COLO668 (cell line): ENCODE results near the gene VDAC1.
A peak's percentile ranks its signal among the peaks of the same experiment; 100 is the strongest.
"Not testable (repeated sequence)": the region's sequence is repeated elsewhere in the genome, so short reads cannot be mapped to it uniquely, and the experiment has no call there.

Experiments
- DNase-seq: peaks from one replicate; lab custom pipeline; 2025; ENCODE audit not compliant: unreplicated experiment; lab: John Stamatoyannopoulos, UW

The VDAC1 gene, protein sequence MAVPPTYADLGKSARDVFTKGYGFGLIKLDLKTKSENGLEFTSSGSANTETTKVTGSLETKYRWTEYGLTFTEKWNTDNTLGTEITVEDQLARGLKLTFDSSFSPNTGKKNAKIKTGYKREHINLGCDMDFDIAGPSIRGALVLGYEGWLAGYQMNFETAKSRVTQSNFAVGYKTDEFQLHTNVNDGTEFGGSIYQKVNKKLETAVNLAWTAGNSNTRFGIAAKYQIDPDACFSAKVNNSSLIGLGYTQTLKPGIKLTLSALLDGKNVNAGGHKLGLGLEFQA

DNA sequence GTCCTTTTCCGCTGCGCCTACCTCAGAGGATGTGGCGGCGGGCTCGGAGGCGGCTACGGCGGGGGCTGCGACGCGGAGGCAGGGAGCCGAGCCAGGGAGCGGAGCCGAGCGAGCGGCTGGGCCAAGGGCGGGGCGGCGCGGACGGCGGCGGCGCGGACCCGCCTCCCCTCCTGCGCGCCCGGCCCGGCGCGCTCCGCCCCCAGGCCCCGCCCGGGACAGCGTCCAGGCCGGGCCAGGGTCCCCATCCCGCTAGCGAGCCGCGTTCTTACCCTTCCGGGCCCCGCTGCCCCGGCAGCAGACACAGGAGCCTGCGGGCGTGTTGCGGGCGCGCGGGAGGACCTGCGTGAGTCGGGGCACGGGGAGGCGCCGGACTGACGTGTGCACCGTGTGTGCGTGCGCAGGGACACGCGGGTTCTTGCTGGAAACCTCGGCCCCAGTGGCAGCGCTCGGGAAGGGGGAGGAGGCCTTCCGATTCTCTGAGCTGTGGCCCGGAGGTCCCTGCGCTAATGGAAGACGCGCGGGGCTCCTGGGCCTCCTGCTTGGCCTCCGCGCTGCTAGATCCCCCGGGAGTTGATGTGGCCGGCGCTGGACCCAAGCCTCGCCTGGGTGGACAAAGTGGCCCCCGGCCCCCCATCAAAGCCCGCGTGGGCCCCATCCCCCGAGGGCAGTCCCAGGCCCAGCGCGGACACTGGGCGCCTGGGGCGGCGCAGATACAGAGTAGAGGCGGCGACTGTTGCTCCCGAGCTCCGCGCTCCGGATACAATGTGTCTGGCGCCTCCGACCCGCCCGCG lies at the start of gene VDAC1:
Gene VDAC1 (minus strand): TSS at position 350 of the 791 bp plus-strand sequence. CDS start 11,963 bp downstream, outside the sequence.
- DNase-seq: peak; percentile 82

DNA sequence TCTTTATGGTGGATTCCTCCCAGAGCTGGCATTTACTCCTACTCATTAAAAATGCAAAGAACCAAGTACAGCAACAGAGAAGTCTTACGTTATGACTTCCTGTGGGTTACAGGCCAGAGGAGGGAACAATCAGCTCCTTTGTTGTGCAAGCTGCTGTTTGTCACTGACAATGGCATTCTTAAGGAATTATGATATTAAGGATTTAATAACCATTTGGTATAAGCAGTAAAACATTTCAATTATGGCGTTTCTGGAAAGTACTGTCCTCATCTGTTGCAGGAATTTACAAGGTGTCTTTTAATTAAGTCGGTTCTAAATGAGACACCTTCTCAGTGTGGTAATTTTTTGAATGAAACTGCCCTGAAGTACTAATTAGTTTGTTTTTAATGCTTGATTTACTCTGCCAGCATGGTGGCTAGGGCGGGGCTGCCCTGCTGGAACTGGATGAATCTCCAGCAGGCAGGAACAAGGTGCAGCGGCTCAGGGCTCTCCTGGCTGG lies 49.1 kb upstream of the VDAC1 start:
- no peak for DNase-seq

DNA sequence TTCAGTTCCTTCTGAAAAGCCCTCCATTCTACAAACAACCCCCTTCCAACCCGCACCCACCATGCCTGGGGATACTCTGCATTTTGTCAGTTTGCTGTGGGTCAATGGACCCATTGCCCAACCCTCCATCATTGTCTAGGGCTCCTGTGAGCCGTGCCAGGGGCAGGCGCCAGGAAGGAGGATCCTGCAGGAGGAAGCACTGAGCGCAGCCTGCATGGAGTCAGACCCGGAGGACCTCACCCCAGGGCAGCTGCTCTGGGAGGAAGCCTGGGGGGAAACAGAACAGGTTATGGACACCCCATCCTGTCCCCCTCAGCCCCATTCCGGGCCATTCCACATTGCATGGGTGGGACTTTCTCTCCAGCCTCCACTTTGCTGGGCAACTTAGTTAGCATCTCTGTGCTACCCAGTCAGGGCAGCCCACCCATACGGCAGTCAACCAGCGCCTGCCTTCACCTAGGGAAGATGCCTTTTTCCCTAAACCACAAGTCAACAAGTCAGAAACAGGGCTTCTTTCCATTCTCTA lies 48.6 kb upstream of the VDAC1 start:
- DNase-seq: no peak

DNA sequence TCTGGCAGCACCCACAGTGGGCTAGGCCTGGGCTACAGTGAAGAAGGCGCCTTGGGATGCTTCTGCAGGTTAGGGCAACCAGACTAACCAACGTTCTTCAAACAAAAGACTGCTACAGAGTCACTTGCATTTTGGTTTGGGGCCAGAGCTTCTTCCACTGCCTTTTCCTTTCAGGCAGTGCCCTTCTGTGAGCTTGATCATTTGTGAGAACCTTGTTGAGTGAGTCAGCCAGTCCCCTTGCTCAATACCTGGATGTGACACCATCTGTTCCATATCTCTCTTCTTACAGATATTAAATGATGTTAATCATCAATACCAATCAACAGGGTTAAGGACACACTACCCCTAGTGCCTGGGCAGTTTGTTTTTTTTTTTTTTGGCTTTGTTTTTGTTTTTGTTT lies 46.5 kb upstream of the VDAC1 start:
- no peak for DNase-seq

DNA sequence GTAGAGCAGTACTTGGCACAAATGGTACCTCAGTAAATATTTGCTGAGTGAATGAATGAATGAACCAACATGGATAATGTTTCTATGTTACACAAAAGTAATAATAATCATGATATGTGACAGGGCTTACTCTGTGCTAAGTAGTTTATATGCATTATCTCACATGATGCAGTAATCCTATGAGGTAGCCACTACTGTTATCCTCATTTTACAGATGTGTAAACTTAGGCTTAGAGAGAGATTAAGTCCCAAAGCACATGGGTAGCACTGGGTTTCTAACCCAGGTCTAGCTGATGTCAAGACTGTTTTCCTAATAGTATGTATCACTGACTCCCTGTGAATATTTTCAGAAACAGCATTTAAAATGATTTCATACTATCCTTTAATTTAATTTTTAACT lies 44.1 kb upstream of the VDAC1 start:
- no peak for DNase-seq

DNA sequence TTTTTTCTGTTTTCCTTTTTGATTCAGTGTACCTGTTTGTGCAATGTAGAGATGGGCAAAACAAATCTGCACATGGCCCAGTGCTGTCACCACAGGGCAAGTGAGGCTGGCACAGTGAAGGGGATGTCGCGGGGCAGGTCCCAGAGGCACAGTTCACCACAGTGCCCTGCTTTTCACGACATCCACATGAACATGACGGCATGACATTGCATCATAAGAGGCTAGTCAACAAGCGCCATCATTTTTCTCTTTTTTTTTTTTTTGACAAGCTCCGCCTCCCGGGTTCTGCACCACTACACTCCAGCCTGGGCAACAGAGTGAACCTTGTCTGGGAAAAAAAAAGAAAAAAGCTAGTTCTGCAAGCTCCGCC lies 42.9 kb upstream of the VDAC1 start:
- DNase-seq: no peak

DNA sequence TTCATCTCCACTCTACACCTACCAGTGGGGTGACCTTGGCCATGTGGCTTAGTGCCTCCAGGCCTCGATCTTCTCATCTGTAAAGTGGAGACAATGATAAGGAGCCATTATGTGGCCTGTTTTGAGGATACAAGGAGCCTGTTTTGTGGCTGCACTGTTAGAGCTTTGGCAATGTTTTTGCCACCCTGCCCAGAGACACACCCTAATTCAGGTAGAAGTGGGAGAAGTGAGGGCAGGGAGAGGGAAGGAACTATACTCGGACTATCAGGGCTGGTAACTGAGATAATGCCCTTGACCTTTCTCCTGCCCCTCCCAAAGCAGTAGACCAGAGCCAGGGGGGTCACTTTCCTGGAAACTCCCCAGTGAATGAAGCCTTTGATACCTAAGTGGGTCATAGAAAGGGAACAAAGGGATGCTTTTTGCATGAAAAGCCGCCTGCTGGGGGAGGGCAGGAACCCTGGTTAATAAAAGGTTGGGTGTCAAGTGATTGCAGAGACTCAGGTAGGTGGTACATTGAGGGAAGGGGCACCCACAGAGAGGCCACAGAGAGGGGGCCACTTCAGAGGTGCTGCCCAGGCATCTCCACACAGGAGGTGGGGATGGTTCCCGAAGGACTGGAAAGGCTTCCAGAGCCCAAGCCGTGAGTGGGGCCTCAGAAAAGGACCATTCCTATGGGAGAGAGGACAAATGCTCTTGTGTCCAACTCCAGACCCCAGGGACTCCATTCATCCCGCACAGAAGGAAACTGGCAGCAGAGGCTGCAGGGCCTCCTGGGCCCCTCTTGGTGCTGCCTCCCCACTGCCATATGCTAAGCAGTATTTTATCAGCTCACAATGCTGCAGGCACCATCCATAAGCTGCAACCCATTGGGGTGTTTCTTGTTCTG lies 42.3 kb upstream of the VDAC1 start:
- DNase-seq: no peak

DNA sequence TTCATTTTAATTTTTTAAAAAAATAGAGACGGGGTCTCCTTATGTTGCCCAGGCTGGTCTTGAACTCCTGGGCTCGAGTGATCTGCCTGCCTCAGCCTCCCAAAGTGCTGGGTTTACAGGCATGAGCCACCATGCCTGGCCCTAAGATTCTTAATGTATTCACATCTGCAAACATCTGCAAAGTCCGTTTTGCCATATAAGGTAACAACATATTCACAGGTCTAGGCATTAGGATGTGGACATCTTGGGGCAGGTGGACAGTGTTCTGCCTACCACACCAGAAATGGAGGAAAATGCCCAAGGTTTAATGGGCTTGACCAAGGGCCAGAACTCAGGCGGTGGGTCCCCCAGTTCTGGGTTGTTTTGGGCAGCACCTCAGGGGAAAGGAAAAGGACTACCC lies 41.6 kb upstream of the VDAC1 start:
- no peak for DNase-seq

DNA sequence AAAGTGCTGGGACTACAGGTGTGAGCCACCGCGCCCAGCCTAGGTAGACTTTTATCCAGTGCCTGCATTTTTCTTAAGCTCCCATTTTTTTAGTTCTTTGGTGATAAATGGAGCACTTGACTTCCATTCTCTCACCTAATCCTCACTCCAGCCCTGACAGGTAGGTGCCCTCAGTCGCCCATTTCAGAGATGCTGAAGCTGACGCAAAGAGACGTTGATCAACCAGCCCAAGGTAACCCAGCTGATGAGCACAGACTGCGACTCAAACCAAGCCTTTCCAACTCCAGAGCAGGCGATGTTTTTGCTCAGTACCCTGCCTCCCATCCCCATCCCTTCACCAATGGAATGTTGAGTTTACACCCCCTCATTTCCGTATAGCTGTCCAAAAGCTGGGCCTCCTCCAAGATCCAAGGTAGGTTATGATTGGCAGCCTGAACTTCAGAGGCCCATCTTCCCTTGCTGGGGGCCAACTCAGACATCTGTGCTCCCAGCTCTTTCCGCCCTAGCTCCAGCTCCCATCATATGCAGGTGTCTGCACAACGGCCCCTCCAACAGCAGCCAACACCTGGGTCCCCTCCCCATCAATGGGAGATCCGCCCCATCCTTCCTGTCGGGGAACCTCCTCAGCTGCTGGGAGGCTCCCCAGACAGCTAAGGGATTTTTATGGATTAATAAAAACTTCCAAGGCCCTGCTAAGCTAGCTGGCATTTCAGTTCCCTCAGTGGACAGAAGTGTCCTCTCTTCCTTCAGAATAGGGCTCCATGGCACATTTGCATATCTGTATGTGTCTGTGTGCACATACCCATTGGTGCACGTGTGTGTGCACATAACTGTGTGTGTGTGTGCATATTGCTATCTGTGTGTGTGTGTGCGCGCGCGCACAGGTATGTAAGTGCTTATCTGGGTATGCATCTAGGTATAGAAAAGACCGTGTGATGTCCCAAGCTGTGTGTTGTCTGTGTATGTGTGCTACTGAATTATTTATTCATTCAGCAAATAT lies 39.3 kb upstream of the VDAC1 start:
- DNase-seq: no peak

DNA sequence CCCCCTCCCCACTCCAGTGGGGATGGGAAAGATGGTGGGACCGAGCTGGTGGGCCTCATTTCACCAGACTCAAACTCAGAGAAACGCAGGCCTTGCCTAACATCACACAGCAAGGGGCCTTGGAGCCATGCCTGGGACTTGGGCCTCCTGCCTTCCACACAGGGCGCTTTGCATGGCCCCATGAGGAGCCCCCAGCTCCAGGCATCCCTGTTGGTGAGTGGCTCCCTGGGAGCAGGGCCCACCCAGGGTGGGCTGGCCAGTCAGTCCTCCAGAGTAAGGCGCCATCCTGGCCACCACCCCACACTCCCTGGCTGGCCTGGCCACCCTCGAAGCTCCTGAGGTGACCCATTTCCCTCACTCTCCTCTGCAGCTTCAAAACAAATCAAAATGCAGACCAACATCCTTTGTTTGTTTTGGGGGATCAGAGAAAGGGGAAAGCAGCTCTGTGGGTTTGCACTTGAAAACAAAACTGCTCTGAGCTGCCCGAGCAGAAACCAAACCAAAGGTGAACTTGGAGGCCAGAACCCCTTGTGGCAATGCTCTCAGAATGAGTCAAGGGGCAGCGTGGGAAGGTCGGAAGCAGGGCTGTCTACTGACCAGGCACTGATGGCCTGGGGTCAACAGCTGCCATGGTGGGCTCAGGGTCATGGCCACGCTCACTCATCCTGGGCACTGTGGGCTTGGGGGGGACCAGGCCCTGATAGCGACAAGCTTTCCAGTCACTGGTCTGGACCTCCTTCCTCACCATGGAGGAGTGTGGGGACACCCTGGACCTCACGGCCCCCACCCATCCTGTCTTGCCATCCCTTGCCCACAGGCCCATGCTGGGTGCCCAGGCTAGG lies 37.0 kb upstream of the VDAC1 start:
- DNase-seq: no peak

DNA sequence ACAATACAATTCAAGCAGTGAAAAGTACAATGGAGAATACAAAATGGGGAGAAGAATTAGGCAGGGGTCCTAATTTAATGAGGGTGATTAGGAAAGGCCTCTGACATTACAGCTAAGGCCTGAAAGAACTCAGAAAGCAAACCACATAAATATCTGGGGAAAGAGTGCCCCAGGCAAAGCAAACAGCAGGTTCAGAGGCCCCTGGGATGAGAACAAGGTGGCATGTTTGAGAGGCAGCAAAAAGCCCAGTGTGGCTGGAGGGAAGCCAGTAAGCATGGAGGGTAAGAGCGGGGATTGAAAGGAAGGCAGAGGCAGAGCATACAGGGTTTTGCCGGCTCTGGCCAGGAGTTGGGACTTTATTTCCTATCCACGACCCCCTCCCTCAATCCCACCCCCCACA lies 33.4 kb upstream of the VDAC1 start:
- DNase-seq: no peak

DNA sequence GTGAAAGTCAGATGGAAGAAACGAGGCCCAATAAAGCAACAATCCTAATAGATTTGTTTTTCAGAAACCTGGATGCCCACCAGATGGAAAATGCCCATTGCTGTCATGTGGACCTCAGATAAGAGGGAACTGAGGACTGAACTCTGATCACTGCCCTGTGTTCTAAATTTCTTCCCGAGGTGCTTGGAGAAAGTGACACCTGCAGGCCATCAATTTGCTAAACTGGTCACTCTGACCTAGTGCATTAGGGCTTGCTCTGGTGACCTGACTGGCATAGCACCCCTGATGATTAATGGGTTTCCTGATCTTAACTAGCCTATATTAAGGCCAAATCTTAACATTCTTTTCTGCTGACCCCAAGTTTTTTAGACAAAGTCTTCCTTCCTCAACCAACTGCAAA lies 32.4 kb upstream of the VDAC1 start:
- DNase-seq: no peak

DNA sequence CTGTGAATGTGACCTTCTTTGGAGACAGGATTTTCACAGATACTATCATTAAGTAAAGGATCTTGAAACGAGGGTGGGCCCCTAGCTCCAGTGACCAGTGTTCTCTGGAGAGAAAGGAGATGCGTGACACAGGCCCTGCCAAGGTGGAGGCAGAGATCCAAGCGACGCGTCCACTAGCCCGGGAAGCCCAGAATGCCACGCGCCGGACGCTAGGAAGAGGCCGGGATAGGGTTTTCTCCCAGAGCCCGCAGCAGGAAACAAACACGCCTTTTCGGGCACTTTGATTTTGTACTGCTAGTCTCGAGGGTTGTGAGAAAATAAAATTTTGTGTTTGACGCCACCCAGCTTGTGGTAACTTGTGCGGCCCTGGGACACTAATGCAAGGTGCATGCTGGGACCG lies 29.6 kb upstream of the VDAC1 start:
- DNase-seq: no peak

DNA sequence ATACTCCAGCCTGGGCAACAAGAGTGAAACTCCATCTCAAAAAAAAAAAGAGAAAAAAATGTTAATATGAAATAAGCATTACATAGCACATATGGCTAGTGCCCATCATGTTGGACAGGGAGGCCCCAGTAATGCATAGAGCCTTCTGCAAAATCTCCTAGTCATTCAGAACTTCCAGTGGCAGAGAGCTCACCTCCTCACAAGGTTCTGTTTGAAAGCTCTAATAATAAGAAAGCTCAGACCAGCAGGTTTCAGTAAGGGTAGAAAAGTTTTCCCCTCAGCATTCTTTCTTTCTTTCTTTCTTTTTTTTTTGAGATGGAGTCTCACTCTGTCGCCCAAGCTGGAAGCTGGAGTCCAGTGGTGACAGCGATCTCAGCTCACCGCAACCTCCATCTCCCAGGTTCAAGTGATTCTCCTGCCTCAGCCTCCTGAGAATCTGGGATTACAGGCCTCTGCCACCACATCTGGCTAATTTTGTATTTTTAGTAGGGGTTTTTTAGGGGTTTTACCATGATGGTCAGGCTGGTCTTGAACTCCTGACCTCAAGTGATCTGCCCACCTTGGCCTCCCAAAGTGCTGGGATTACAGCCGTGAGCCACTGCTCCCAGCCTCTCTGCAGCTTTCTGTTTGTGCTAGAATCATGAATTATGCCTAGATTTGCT lies 25.7 kb upstream of the VDAC1 start:
- DNase-seq: not testable (repeated sequence)

DNA sequence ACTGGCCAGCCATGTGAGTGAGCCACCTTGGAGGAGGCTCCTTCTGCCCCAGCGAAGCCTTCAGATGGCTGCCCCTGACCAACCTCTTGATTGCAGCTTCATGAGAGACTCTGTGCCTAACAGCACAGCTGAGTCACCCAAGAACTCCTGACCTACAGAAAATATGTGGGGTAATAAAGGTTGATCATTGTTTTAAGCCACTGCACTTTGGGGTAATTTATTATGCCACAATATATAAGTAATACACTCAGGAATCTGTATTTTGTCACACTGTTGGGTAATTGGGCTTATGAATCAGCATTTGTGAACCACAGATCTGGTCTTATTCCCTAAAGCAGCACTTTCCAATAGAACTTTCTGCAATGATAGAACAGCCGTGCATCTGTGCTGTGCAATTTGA lies 24.4 kb upstream of the VDAC1 start:
- no peak for DNase-seq

DNA sequence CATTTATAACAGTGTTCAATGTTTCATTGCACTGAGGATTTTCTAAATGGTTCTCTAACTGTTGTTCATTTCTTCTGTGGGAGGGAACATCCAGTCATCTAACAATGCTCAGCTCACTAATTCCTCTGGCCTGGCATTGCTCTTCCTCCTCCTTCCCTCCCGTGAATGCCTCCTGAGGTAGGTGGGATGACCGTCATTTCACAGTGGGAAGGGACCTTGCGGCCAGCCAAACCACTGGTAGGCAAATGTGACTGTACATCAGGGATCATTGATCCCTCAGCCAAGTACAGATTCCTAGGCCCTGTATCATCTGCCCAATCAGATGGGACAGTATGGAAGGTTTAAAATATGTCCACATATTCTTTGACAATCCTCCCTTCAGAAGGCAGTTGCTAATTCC lies 23.7 kb upstream of the VDAC1 start:
- no peak for DNase-seq

DNA sequence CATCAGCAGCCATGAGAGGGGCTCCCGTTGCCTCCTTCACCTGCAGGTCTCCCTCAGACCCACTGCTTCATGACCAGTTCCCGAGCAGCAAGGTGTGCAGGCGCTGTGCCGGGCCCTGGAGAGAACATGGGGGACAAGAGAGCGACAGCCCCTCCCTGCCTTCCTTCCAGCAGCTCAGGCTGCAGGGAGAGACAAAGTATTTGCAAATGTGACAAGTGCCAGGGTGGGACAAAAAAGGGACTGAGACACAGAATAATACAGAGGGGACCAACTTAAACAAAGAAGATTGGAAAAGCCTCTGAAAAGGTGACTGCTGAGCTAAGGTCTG lies 22.5 kb upstream of the VDAC1 start:
- no peak for DNase-seq

DNA sequence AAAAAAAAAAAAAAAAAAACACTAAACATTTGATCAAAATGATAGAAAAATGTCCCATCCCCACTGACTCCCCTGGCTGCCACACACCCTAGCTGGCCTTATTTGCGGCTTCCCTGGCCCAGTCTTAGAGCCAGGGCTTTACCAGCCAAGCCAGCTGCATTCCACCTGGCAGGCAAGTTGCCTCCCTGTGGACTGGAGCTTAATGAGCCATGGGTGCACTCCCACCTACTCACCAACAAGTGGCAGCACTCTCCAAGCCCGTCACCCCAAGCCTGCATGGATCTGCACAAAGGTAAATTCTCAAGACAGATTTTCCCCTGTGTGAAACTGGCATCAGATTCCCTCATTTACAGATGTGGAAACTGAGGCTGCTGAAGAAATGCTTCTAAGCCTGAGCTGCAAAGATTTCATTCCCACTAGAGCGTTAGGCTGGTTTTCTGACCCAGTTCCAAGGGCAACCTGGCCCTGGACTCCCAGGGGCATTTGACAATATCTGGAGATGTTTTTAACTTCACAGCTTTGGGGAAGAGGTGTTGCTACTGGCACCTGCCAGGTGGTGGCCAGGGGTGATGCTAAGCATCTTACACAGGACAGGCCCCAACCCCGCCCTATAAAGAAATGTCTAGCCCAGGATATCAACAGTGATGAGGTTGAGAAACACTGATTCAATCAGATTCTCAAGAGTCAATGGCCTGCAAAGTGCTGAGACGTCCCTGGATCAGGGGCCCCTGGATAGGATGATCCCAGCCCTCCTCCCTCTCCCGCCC lies 21.9 kb upstream of the VDAC1 start:
- peak; percentile 46 for DNase-seq
